KMS-11 (cell line): ENCODE measurements around the gene MTX1.
A peak's percentile ranks its signal among the peaks of the same experiment; 100 is the strongest.

Experiments
- H2AFZ ChIP-seq: fragments of 200-600 bp; sonication (generic); 2 replicates; pipeline ENCODE4 v1.6.1; 2016; ENCODE audit warnings: antibody characterized with exemption, mixed run types, low read depth
- H3K27ac ChIP-seq: fragments of 200-600 bp; sonication (generic); 2 replicates; pipeline ENCODE4 v1.6.1; 2016; ENCODE audit warnings: mild to moderate bottlenecking, mixed run types
- H3K27me3 ChIP-seq: fragments of 200-600 bp; sonication (generic); 2 replicates; pipeline ENCODE4 v1.6.1; 2017; ENCODE audit warnings: mild to moderate bottlenecking, low read depth, mixed run types, moderate library complexity; ENCODE audit not compliant: insufficient read depth
- H3K36me3 ChIP-seq: fragments of 200-600 bp; sonication (generic); 2 replicates; pipeline ENCODE4 v1.6.1; 2017; ENCODE audit warnings: mild to moderate bottlenecking, mixed run types; ENCODE audit not compliant: insufficient read depth
- H3K4me1 ChIP-seq: fragments of 200-600 bp; sonication (generic); 2 replicates; pipeline ENCODE4 v1.6.1; 2016; ENCODE audit warnings: mild to moderate bottlenecking, low read depth, mixed run types; ENCODE audit not compliant: poor library complexity, severe bottlenecking
- H3K4me2 ChIP-seq: fragments of 200-600 bp; sonication (generic); 2 replicates; pipeline ENCODE4 v1.7.0; 2016; ENCODE audit warnings: mild to moderate bottlenecking, mixed run types
- H3K4me3 ChIP-seq: fragments of 200-600 bp; sonication (generic); IDR thresholded peaks from 2 replicates; pipeline ENCODE4 v1.6.1; 2017; ENCODE audit warnings: low read depth, low read length, mixed read lengths; ENCODE audit not compliant: insufficient read depth
- H3K79me2 ChIP-seq: fragments of 200-600 bp; sonication (generic); 2 replicates; pipeline ENCODE4 v1.6.1; 2016; ENCODE audit warnings: low read depth, mixed run types; ENCODE audit not compliant: insufficient read depth
- H3K9ac ChIP-seq: fragments of 200-600 bp; sonication (generic); 2 replicates; pipeline ENCODE4 v1.6.1; 2016; ENCODE audit warnings: mild to moderate bottlenecking, mixed run types
- H4K20me1 ChIP-seq: fragments of 200-600 bp; sonication (generic); 2 replicates; pipeline ENCODE4 v1.6.1; 2016; ENCODE audit warnings: mild to moderate bottlenecking, mixed run types; ENCODE audit not compliant: insufficient read depth
- CTCF ChIP-seq: fragments of 200-600 bp; sonication (generic); conservative IDR thresholded peaks from 2 replicates; pipeline ENCODE4 v1.6.1; 2017; ENCODE audit warnings: low read depth, mild to moderate bottlenecking, antibody characterized with exemption, low read length, moderate library complexity, mixed read lengths

MTX1 gene

GRCh38 chr1:155261852-155262673, 53.6 kb downstream of the MTX1 start, which contains the start of gene SCAMP3:
Gene SCAMP3, minus strand, starts transcription at chr1:155262360. Its CDS starts 209 bp downstream, at chr1:155262151.
- peak within 1 kb of the TSS; percentile 74 for H2AFZ ChIP-seq

GRCh38 chr1:155263067-155263466, 54.6 kb downstream of the MTX1 start:
- H3K4me1 ChIP-seq: peaks cover 18% of the 10 kb centered on the region
- no peak overlapping the region; the same call in 1 of the 2 replicates for H3K9ac ChIP-seq
- no peak overlapping the region; the same call in 1 of the 2 replicates for H2AFZ ChIP-seq
- H3K27ac ChIP-seq: no peak overlapping the region
- H3K27me3 ChIP-seq: no peaks in the 10 kb centered on the region
- peaks cover 28% of the 10 kb centered on the region; the same call in 1 of the 2 replicates for H3K36me3 ChIP-seq
- H4K20me1 ChIP-seq: no peaks in the 10 kb centered on the region
- no peak for TF ChIP-seq CTCF
- no peak overlapping the region for H3K4me3 ChIP-seq
- peaks cover 20% of the 10 kb centered on the region for H3K79me2 ChIP-seq
- peak overlapping the region; percentile 98; the same call in 1 of the 2 replicates for H3K4me2 ChIP-seq

More at GRCh38 chr1:155261852-155262673, 53.6 kb downstream of the MTX1 start, which contains the start of gene SCAMP3:
- 0 out of 2 replicates have a peak, but pooled peaks have one; percentile 7 for TF ChIP-seq CTCF
- H3K9ac ChIP-seq: peak within 1 kb of the TSS; percentile 68
- no peaks in the 10 kb centered on the region for H4K20me1 ChIP-seq
- H3K27me3 ChIP-seq: no peaks in the 10 kb centered on the region
- H3K4me2 ChIP-seq: peak within 1 kb of the TSS; percentile 98
- peak within 1 kb of the TSS; percentile 33 for H3K27ac ChIP-seq
- peaks cover 20% of the 10 kb centered on the region for H3K79me2 ChIP-seq
- H3K4me3 ChIP-seq: peak within 1 kb of the TSS; percentile 100
- H3K36me3 ChIP-seq: peaks cover 19% of the 10 kb centered on the region; the same call in 1 of the 2 replicates
- peaks cover 18% of the 10 kb centered on the region for H3K4me1 ChIP-seq
